MCF 10A (cell line): ENCODE results near the gene SCYGR1. TPM values are rescaled to one million over a fixed set of nuclear protein-coding genes. Genes with fewer than 3 reads are reported as not detected.

Experiments
- BruUV-seq: library from RNA; stranded (reverse); fragments of 400-500 nt; replicated peaks from 2 replicates; lab custom pipeline; 2021; lab: Mats Ljungman, UMichigan
- CTCF ChIA-PET: fragments of 300-600 bp; sonication (Branson Sonifier 250); formaldehyde crosslinking; extraction: SDS; loops from one replicate; lab custom pipeline; 2021; ENCODE audit warnings: antibody characterized with exemption, inconsistent platforms; lab: Yijun Ruan, JAX
- POLR2A ChIA-PET: fragments of 300-600, 350-650 bp; sonication (Branson Sonifier 250); formaldehyde crosslinking; extraction: SDS; loops from one replicate; lab custom pipeline; 2020; ENCODE audit warnings: antibody characterized with exemption, inconsistent platforms; lab: Yijun Ruan, JAX
- DNase-seq: peaks from one replicate; pipeline ENCODE4 v3.0.0-alpha.2; 2018; ENCODE audit not compliant: unreplicated experiment
- H3K27ac Mint-ChIP-seq: one replicate; pipeline ENCODE4 v1.8.0; 2022; ENCODE audit warnings: mild to moderate bottlenecking, low read depth, mixed read lengths; ENCODE audit not compliant: unreplicated experiment
- H3K27me3 Mint-ChIP-seq: one replicate; pipeline ENCODE4 v1.8.0; 2022; ENCODE audit warnings: mixed read lengths; ENCODE audit not compliant: insufficient read depth, unreplicated experiment
- H3K36me3 Mint-ChIP-seq: one replicate; pipeline ENCODE4 v1.8.0; 2022; ENCODE audit warnings: mild to moderate bottlenecking, moderate library complexity, mixed read lengths; ENCODE audit not compliant: insufficient read depth, unreplicated experiment
- H3K4me1 Mint-ChIP-seq: one replicate; pipeline ENCODE4 v1.8.0; 2022; ENCODE audit warnings: mixed read lengths; ENCODE audit not compliant: insufficient read depth, unreplicated experiment
- H3K4me3 Mint-ChIP-seq: one replicate; pipeline ENCODE4 v1.8.0; 2022; ENCODE audit warnings: mild to moderate bottlenecking, moderate library complexity, mixed read lengths; ENCODE audit not compliant: unreplicated experiment
- H3K9me3 Mint-ChIP-seq: one replicate; pipeline ENCODE4 v1.8.0; 2022; ENCODE audit warnings: mixed read lengths; ENCODE audit not compliant: unreplicated experiment
- CTCF ChIP-seq: fragments of 200-600 bp; IDR thresholded peaks from one replicate; pipeline ENCODE4 v1.8.0; 2022; ENCODE audit warnings: antibody characterized with exemption, mild to moderate bottlenecking; ENCODE audit not compliant: unreplicated experiment
- intact Hi-C: fragments of 100-400 bp; cut with micrococcal nuclease; formaldehyde crosslinking; loops from 2 replicates; pipeline ENCODE4 v1.14.1; 2022
- total RNA-seq: library from RNA; stranded (reverse); gene quantifications from 2 replicates; pipeline ENCODE4 v1.2.3, GENCODE V29; 2022

Gene SCYGR1
- total RNA-seq, 1 experiment from 2014 or later = not detected

- H3K27ac Mint-ChIP-seq = no peak overlapping the region
- no peaks in the 10 kb centered on the region for H3K9me3 Mint-ChIP-seq
- intact Hi-C loops = no loop called here
- ChIA-PET POLR2A (interaction anchor here (1.2 kb wide), 1 partner anchor 81 kb away, joined by 3 read pairs; no protein-coding TSS in a partner anchor), CTCF (interaction anchor here (0.7 kb wide), 1 partner anchor 16 kb away, joined by 4 read pairs; no protein-coding TSS in a partner anchor)
- H3K4me3 Mint-ChIP-seq = no peak overlapping the region
- peaks cover 10% of the 10 kb centered on the region for H3K4me1 Mint-ChIP-seq
- DNase-seq = no peak
- BruUV-seq = no TSS peak
- TF ChIP-seq CTCF = no peak
- H3K27me3 Mint-ChIP-seq = no peaks in the 10 kb centered on the region
- H3K36me3 Mint-ChIP-seq = peaks cover 5% of the 10 kb centered on the region
Measured at GRCh38 chr2:227390468-227391256, 2.9 kb upstream of the SCYGR1 start.

DNA sequence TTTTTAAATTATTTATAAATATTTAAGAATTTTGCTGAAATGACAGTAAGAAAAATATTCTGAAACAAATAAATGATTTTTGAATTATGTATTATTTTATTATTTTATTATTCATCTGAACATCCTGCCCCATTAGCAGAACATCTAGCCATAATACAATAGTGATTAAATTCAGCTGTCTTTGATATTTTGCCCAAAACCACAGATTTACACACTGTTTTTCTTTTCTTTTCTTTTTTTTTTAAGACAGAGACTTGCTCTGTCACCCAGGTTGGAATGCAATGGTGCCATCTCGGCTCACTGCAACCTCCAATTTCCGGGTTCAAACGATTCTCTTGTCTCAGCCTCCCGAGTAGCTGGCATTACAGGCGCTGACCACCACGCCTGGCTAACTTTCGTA, 1.9 kb upstream of the SCYGR1 start:
- POLR2A ChIA-PET = interaction anchor here (0.9 to 1.2 kb wide), 2 partner anchors 13 to 82 kb away, joined by 3 read pairs; no protein-coding TSS in a partner anchor

DNA sequence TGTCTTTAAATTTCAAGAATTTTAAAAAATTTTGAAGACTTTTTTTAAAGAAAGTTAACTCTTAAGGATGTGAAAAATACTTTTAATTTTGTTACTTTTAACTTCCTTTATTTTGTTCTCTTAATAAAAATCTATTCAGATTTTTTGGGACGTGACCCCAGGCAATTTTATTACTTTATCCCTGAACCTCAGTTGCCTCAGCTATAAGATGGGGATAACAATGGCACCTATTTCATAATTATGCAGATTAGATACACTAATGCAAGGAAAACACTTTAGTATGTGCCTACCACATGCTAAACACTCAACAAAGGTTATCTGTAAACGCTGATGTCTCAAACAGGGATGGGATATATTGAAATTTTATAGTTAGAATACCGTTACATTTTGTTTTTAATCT, 1.5 kb upstream of the SCYGR1 start:
- intact Hi-C loops = no loop called here

More for the DNA sequence above, 1.9 kb upstream of the SCYGR1 start:
- Mint-ChIP-seq H3K4me1 (peaks cover 6% of the 10 kb centered on the region), H3K36me3 (peaks cover 5% of the 10 kb centered on the region), H3K27me3 (no peaks in the 10 kb centered on the region), H3K4me3 (no peak overlapping the region), H3K9me3 (no peaks in the 10 kb centered on the region), H3K27ac (peak overlapping the region; percentile 63)
- no peak for DNase-seq
- CTCF ChIA-PET = interaction anchor here (0.6 kb wide), 1 partner anchor 376 kb away, joined by 3 read pairs; no protein-coding TSS in a partner anchor
- intact Hi-C loops = no loop called here
- BruUV-seq = no TSS peak
- no peak for TF ChIP-seq CTCF

More for the DNA sequence above, 1.5 kb upstream of the SCYGR1 start:
- DNase-seq = no peak
- H3K4me1 Mint-ChIP-seq = peaks cover 6% of the 10 kb centered on the region
- no peaks in the 10 kb centered on the region for H3K9me3 Mint-ChIP-seq
- TF ChIP-seq CTCF = no peak
- TSS peak; percentile 68 for BruUV-seq
- ChIA-PET POLR2A (interaction anchor here (0.9 to 1.2 kb wide), 2 partner anchors 13 to 82 kb away, joined by 3 read pairs; no protein-coding TSS in a partner anchor), CTCF (interaction anchor here (0.6 kb wide), 1 partner anchor 377 kb away, joined by 3 read pairs; no protein-coding TSS in a partner anchor)
- no peak overlapping the region for H3K4me3 Mint-ChIP-seq
- no peaks in the 10 kb centered on the region for H3K27me3 Mint-ChIP-seq
- H3K27ac Mint-ChIP-seq = peak overlapping the region; percentile 92
- H3K36me3 Mint-ChIP-seq = peaks cover 5% of the 10 kb centered on the region
